Gastrocnemius medialis (tissue), 4 donors: ENCODE results near the gene IPCEF1.

Experiments used
- CTCF ChIP-seq, 5 experiments: fragments of 450-650 bp in 3 of 5; fragments of 200-600 bp in 2 of 5; sonication (generic) in 2 of 5; IDR thresholded peaks in 4 of 5; conservative IDR thresholded peaks in 1 of 5; 1 replicate in 4 of 5; 2 replicates in 1 of 5; pipeline ENCODE4 v1.5.1; 2016 to 2019; ENCODE audit warnings: antibody characterized with exemption in 5 of 5, mild to moderate bottlenecking in 3 of 5, moderate library complexity in 3 of 5
- POLR2A ChIP-seq, 2 donors: fragments of 450-650 bp; IDR thresholded peaks; one replicate each; pipeline ENCODE4 v1.6.1; 2017; ENCODE audit warnings: antibody characterized with exemption in 2 of 2, mild to moderate bottlenecking in 2 of 2, moderate library complexity in 2 of 2

DNA sequence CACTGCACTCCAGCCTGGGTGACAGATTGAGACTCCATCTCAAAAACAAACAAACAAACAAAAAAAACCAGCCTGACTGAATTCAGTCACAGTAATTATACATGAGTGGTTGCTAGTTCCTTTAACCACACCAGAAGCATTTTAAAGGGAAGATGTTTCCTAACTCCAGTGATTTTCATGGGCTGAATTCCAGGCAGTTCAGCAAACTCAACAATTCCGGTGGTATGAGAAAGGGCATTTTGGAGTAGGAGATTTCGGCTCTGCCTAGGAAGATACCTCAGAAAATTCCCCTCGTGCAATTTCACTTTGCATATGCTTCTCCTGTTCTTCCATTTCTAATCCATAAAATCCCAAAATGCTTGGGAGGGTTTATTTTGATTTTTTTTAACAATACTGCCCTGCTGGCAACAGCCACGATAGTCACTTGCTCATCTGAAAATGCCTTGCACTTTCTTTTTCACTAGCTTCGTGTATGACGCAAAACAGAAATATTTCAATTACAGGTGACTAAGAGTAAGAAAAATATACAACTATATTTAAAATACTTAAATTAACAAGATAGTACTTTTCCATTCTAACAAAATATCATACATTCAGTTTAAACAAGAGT lies 48.3 kb upstream of the IPCEF1 start:
- TF ChIP-seq POLR2A (IDR thresholded peaks at IDR 0.05) (no peak), CTCF (IDR thresholded peaks at IDR 0.05 in 4 of 5, conservative IDR thresholded peaks at IDR 0.05 in 1 of 5) (no peak)
